22Rv1 (cell line): ENCODE results near the gene PCNX4.

Experiments used
- ZFX ChIP-seq: fragments of 450-650 bp; IDR thresholded peaks from 2 replicates; pipeline ENCODE4 v1.6.1; 2017; ENCODE audit warnings: antibody characterized with exemption, borderline replicate concordance
- TF ChIP-seq, protein P1 (sequence below): fragments of 450-650 bp; IDR thresholded peaks from 2 replicates; pipeline ENCODE4 v1.5.1; 2017; ENCODE audit warnings: mild to moderate bottlenecking

GRCh38 chr14:60214003-60214402 lies 122.3 kb downstream of the PCNX4 start:
- TF ChIP-seq, protein P1, sequence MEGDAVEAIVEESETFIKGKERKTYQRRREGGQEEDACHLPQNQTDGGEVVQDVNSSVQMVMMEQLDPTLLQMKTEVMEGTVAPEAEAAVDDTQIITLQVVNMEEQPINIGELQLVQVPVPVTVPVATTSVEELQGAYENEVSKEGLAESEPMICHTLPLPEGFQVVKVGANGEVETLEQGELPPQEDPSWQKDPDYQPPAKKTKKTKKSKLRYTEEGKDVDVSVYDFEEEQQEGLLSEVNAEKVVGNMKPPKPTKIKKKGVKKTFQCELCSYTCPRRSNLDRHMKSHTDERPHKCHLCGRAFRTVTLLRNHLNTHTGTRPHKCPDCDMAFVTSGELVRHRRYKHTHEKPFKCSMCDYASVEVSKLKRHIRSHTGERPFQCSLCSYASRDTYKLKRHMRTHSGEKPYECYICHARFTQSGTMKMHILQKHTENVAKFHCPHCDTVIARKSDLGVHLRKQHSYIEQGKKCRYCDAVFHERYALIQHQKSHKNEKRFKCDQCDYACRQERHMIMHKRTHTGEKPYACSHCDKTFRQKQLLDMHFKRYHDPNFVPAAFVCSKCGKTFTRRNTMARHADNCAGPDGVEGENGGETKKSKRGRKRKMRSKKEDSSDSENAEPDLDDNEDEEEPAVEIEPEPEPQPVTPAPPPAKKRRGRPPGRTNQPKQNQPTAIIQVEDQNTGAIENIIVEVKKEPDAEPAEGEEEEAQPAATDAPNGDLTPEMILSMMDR = no peak
- no peak for TF ChIP-seq ZFX
